GM06990 (cell line): ENCODE results near the gene POLR3F.

Experiments used
- DNase-seq: peaks from one replicate; pipeline ENCODE4 v3.0.0-alpha.2; 2011; ENCODE audit not compliant: insufficient read length; ENCODE audit errors: extremely low read depth
- H3K27me3 ChIP-seq: replicated peaks from 2 replicates; pipeline ENCODE4 v1.6.0; 2011; ENCODE audit warnings: low read length; ENCODE audit not compliant: control insufficient read depth, insufficient read depth
- H3K36me3 ChIP-seq: 2 replicates; pipeline ENCODE4 v1.5.1; 2011; ENCODE audit warnings: low read length; ENCODE audit not compliant: control insufficient read depth, insufficient read depth
- H3K4me3 ChIP-seq: replicated peaks from 2 replicates; pipeline ENCODE4 v1.5.1; 2011; ENCODE audit warnings: low read depth, mild to moderate bottlenecking, control low read depth, low read length
- CTCF ChIP-seq: IDR thresholded peaks from 2 replicates; pipeline ENCODE4 v1.5.1; 2011; ENCODE audit warnings: low read length, control low read depth, mild to moderate bottlenecking, inconsistent platforms; ENCODE audit not compliant: insufficient read depth, poor library complexity, severe bottlenecking

Gene POLR3F

GRCh38 chr20:18466574-18466893 is 656 bp upstream of the POLR3F start:
- no peak for DNase-seq
- Histone ChIP-seq H3K4me3 (peak overlapping the region; percentile 93), H3K27me3 (no peaks in the 10 kb centered on the region), H3K36me3 (peaks cover 5% of the 10 kb centered on the region)
- TF ChIP-seq CTCF, result no peak

- Histone ChIP-seq H3K36me3 (peaks cover 7% of the 10 kb centered on the region), H3K27me3 (no peaks in the 10 kb centered on the region), H3K4me3 (no peak overlapping the region)
- no peak for TF ChIP-seq CTCF
- DNase-seq, result no peak
Observed at GRCh38 chr20:18477218-18477617, 10.0 kb downstream of the POLR3F start.

GRCh38 chr20:18477821-18478220 is 10.6 kb downstream of the POLR3F start:
- peaks cover 9% of the 10 kb centered on the region for H3K36me3 ChIP-seq
- H3K27me3 ChIP-seq, result no peaks in the 10 kb centered on the region
- no peak for TF ChIP-seq CTCF
- DNase-seq, result no peak
- H3K4me3 ChIP-seq, result no peak overlapping the region

- H3K36me3 ChIP-seq, result peaks cover 9% of the 10 kb centered on the region
Observed at GRCh38 chr20:18481596-18481995, 14.4 kb downstream of the POLR3F start.

GRCh38 chr20:18488301-18488700 is 21.1 kb downstream of the POLR3F start:
- H3K27me3 ChIP-seq, result no peaks in the 10 kb centered on the region
- DNase-seq, result no peak
- no peak overlapping the region for H3K4me3 ChIP-seq
- H3K36me3 ChIP-seq, result peaks cover under 1% of the 10 kb centered on the region
- TF ChIP-seq CTCF, result no peak

More at GRCh38 chr20:18481596-18481995, 14.4 kb downstream of the POLR3F start:
- Histone ChIP-seq H3K27me3 (no peaks in the 10 kb centered on the region), H3K4me3 (no peak overlapping the region)
- DNase-seq, result no peak
- TF ChIP-seq CTCF, result no peak

GRCh38 chr20:18496042-18496441 is 28.9 kb downstream of the POLR3F start:
- Histone ChIP-seq H3K36me3 (peaks cover 3% of the 10 kb centered on the region), H3K4me3 (peak overlapping the region; percentile 95), H3K27me3 (no peaks in the 10 kb centered on the region)
- no peak for TF ChIP-seq CTCF
- DNase-seq, result no peak
